Activated T-cell treated with anti-CD3 and anti-CD28 coated beads for 4 hours (primary cell): ENCODE data around the gene SEC22B.
"Not testable (repeated sequence)": the region's sequence is repeated elsewhere in the genome, so short reads cannot be mapped to it uniquely, and the experiment has no call there.

ENCODE experiments used
- DNase-seq: peaks from one replicate; pipeline ENCODE4 v3.0.0-alpha.2; 2020

Gene SEC22B

GRCh38 chr1:120144626-120145025, 31.7 kb downstream of the SEC22B start:
- DNase-seq: not testable (repeated sequence)

GRCh38 chr1:120144169-120144568, 32.2 kb downstream of the SEC22B start:
- not testable (repeated sequence) for DNase-seq

- DNase-seq: not testable (repeated sequence)
These were observed 33.0 kb downstream of the SEC22B start for GRCh38 chr1:120143334-120143733.

GRCh38 chr1:120142512-120143263, 33.6 kb downstream of the SEC22B start:
- DNase-seq: peak; percentile 28

GRCh38 chr1:120141865-120142264, 34.5 kb downstream of the SEC22B start:
- DNase-seq: not testable (repeated sequence)

- not testable (repeated sequence) for DNase-seq
These were observed 35.6 kb downstream of the SEC22B start for GRCh38 chr1:120140656-120141265.

- not testable (repeated sequence) for DNase-seq
These were observed 40.2 kb downstream of the SEC22B start for GRCh38 chr1:120136086-120136485.

GRCh38 chr1:120133928-120134325, 42.4 kb downstream of the SEC22B start:
- not testable (repeated sequence) for DNase-seq

- DNase-seq: no peak
These were observed 42.9 kb downstream of the SEC22B start for GRCh38 chr1:120133228-120133927.

GRCh38 chr1:120132406-120132763, 43.9 kb downstream of the SEC22B start:
- not testable (repeated sequence) for DNase-seq

- not testable (repeated sequence) for DNase-seq
These were observed 44.5 kb downstream of the SEC22B start for GRCh38 chr1:120131611-120132405.

GRCh38 chr1:120127921-120128320, 48.4 kb downstream of the SEC22B start:
- not testable (repeated sequence) for DNase-seq

GRCh38 chr1:120126216-120126615, 50.1 kb downstream of the SEC22B start:
- DNase-seq: not testable (repeated sequence)

- not testable (repeated sequence) for DNase-seq
These were observed 51.7 kb downstream of the SEC22B start for GRCh38 chr1:120124628-120125027.

- not testable (repeated sequence) for DNase-seq
These were observed 52.4 kb downstream of the SEC22B start for GRCh38 chr1:120123813-120124510.

GRCh38 chr1:120122262-120122893, 53.9 kb downstream of the SEC22B start:
- DNase-seq: not testable (repeated sequence)

- not testable (repeated sequence) for DNase-seq
These were observed 54.5 kb downstream of the SEC22B start for GRCh38 chr1:120121830-120122229.

- DNase-seq: not testable (repeated sequence)
These were observed 55.8 kb downstream of the SEC22B start for GRCh38 chr1:120120525-120120924.

- not testable (repeated sequence) for DNase-seq
These were observed 58.7 kb downstream of the SEC22B start for GRCh38 chr1:120117371-120118177.

GRCh38 chr1:120116094-120116493, 60.2 kb downstream of the SEC22B start:
- not testable (repeated sequence) for DNase-seq

- DNase-seq: not testable (repeated sequence)
These were observed 63.2 kb downstream of the SEC22B start for GRCh38 chr1:120113134-120113533.
